CD4-positive, alpha-beta T cell treated with Interleukin-15 for 1 hour (primary cell): Measurements from ENCODE around the gene ITGA8.
"Not testable (repeated sequence)": the region's sequence is repeated elsewhere in the genome, so short reads cannot be mapped to it uniquely, and the experiment has no call there.

Source experiments
- DNase-seq: peaks from one replicate; pipeline ENCODE4 v3.0.0-alpha.2; 2020

The ITGA8 gene

DNA sequence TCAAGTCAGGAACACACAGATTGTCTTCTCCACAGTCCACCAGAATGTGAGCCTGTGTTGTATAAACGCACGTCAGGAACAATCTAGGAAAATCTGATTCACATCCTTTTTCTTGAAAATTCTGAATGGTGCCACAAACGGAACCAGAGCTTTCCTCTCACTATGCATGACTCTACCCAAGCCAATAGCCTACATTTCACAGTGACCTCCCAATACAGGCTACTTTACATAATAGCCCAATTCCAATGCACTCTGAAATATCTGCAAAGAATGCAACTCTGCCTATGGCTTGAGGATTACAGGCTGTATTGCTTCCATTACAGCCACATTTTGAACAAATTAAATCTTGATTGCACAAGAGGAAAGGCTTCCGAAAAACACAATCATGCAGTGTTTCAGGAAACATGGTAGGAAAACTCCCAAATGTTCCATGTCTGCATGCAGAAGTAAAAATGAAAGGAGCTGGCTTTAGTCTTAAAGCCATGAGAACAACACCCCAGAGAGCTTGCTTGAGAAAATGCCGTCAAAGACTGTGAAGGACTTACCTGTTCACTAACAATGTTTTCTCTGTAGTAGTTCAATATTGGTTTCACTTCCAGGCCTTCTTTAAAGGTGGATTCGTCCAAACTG, 113.9 kb downstream of the ITGA8 start:
- DNase-seq: no peak

DNA sequence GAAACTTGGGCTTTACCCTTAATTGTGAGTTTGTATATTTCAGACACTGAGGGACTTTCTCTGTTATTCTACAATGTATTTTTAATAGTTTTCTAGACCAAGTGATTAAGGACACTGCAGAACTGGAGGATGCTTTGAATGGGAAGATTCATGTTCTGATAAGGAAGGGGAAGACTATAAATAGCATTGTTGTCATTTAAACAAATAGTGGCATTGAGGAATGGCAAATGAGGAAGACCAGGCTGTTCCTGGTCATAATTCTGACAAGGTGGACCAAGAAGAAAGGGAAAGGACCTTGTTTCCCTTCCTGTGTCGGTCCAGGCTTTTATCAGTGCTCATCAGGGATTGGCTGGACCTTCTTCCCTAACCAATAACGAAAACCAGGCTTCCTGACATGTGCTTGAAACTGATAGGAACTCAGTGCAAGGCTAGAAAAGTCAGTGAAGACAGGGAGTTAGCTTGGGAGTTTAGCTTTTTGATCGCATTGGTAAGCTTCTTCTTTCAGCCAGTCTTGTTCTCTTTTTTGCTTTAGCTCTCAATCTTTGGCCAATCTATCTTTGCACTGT, 116.2 kb downstream of the ITGA8 start:
- DNase-seq: no peak

DNA sequence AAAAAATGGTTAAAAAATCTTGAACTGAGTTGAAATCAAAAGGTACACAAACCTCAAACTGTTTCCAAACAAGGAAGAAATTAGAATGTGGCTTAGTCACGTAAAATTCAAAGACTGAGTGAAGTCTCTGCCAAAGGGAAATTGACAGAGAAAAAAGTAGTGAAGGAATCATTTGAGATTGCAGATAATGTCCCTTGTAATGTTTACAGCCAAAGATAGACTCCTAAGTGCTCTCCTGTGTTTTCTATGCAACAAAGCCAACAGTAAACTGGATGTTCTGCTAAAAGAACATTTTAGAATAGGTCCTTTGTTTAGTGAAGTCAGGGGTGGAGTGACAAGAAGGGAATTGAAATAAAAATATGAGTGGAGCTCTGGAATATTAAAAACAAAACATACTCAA, 117.9 kb downstream of the ITGA8 start:
- DNase-seq: no peak

DNA sequence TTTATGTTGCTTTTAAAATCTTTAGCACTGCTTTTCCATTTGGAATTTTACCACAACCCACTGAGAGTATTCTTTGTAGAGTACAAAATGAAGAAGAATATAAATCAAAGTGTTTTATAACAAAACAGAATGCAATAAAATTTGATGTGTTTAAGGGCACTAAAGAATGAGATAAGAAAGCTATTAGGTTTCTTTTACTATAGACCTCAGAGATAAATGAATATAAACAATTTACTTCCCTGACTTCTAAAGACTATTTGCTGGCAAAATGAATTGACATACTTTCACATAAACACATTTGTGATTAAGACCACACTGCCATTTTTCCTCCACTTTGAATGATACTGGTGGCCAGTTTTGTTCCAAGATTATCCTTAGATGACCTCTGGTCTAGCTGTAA, 124.5 kb downstream of the ITGA8 start:
- no peak for DNase-seq

DNA sequence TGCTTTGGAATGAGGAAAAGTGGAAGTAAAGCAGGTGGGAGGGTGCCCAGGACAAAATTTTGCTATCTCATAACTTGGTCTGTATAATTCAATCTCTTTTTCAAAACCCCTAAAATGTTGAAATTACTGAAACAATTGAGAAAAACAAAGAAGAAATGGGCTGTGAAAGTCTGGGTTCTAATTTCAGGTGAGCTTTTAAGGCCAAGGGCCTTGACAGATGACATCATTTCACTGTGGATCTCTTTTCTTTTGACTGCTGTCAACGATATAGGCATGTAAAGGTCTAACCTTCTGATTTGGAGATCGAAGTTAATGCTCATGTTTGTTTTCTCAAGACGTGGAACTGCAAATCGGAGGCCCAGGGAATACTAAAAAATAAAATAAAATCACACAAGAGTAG, 127.8 kb downstream of the ITGA8 start:
- DNase-seq: no peak

DNA sequence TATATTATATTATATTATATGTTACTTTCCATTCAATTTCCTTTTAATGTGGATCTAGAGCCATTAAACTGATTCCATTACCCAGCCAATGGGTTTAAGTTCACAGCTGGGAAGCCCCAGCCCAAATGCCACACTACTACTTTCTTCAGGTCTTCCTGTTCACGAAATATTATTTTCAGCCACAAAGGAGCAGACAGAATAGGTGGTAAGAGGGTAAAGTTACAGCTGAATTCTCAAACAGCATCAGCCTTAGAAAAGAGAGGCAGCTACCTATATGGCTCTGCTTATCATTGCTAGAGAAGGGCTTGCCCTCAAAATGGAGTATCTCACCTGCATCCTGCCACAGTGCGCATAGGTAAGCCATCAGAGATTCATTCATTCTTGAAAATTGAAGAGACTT, 128.3 kb downstream of the ITGA8 start:
- no peak for DNase-seq

DNA sequence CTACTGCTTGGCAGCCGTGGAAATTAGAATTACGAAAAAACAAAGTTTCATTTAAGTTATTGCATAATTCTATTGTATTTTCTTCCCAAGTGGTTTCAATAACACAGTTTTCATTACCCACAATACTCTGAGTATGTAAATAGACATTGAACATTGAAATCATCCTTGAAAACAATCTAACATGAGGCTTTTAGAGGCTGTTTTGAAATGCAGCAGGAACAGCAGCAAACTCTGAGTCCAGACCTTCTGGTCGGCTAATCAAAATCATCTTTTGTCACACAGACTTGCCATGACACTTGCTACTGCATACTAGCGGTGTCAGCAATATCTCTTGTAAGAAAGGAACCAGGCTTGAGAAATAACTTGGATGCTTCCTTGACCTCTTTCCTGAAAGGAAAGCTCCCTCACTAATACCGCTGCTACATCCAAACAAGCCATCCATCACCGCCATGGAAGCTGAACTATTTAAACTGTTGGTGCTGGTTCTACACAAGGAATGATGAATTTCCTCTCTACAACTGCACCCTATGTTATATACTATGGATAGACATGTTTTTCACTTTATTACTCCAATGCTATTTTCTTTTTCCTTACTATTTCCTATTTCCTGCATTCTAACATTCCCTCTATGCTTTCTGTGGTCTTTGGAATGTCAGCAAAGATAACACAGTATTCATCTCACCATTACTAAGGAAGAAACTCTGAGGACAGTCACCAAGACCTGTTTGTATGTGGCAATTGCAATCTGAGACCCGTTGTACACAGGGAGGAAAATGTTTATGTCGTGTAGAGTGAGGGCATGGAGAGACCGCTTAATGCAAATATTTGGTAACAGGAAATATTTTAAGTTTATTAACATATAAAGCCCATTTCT, 130.8 kb downstream of the ITGA8 start:
- no peak for DNase-seq

DNA sequence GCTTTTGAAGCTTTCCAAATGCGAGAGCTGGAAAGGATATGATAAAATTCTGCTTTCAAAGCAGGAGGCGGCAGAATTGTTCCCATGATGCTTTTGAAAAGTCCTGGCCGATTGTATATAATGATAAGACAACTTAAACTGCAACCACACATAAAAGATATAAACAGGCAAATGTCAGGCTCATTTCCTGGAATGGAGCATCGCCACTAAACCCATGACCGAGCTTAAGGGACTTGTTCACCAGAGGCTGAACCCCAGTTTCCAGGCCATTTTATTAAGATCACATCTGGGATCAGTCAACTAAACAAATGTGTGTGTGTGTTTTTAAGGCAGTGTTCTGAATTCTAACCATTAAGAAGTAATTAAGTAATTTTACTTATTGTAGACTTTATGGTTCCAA, 131.6 kb downstream of the ITGA8 start:
- no peak for DNase-seq

DNA sequence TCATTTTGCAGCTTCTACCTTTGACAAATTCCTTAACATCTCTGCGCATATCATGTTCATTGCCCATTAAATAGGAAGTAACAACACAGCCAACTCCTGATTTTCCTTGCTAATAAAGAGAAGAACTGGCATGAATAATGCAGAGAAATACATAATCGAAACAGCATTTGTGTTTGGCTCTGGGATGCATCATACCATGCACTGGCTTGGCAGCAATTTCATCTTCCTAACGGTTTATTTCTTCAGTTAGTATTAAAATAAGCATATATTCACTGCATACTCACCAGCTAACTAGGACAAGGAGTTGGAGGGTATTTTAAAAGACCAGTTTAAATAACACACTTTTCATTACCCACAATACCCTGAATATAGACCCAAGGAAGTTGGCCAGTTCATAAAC, 132.5 kb downstream of the ITGA8 start:
- DNase-seq: no peak

DNA sequence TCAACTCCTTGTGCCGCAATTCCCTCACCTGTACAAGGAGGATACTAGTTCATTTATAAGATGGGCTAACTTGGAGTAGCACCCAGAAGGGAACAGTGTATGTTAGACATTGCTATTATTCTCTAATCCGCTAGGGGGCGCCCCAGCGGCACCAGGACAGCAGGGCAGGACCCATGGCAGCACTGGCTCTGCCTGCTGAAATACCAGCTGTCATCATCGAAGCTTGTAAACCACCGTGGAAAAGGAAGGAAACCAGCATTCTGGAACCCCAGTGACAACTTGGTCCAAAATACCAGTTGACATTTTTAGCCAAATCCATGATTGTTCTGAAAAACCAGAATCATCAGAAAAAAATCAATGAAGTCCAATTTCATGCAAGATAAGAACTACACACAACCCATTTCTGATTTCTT, 134.4 kb downstream of the ITGA8 start:
- DNase-seq: no peak

DNA sequence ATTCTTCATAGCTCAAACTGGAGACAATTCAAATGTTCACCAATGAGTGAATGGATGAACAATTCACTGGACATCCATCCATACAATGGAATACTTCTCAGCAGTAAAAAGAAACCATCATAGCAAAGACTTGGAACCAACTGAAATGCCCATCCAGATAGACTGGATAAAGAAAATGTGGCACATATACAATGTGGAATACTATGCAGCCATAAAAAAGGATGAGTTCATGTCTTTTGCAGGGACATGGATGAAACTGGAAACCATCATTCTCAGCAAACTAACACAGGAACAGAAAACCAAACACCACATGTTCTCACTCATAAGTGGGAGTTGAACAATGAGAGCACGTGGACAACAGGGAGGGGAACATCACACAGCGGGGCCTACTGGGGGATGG, 136.8 kb downstream of the ITGA8 start:
- DNase-seq: not testable (repeated sequence)

DNA sequence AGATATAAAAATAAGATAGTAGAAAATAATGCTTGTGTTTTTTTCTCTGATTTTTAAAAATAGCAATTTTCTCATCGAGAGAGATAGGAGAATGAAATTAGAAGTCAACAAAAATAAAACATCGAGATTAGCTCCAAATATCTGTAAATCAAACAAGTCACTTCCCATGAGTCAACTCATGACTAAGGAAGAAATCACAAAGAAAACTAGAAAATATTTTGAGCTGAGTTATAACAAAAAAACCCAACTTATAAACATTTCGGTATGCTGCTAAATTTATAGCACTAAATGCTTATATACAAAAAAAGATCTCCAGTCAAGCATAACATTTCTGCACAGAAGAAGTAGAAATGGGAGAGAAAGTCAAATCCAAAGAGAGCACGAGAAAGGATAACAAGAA, 140.1 kb downstream of the ITGA8 start:
- DNase-seq: no peak

DNA sequence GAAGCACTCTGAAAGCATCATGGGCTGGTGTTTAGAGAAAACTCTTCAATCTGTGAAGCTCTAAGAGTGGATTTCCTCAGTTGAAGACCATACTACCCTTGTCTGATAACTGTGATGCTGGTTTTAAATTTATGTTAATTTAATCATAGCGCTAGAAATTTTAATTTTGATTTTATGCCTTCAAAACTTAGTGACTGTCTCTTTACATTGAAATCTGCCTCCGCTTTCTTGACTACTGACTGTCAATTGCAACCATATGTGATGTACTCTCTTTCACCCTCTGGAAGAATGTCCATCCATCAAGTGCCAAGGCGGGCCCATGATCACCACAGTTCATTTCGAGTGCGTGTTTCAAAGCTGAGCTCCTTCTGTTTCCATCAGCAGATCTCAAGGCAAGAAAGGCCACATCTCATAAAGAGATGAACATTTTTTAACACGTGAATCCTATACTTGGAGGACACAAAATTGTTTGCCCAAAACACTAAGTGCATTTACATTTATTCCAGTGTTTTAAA, 147.1 kb downstream of the ITGA8 start:
- no peak for DNase-seq

DNA sequence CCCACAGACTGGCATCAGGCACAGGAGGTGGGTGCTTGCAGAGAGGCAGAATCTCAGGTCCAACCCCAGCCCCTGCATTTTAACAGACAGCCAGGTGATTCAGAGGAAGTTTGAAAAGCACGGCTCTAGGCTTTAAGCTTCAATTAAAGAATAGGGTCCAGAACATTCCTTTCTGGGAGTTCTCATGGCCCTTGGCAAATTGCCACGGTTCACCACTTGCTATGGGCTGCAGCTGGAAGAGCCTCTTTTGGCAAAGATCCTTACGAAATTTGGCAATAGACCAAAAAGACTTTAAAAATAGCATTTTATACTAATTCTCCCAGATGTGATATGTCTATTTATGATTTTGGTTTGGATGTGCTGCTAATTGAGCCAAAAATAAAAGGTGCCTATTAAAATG, 148.1 kb downstream of the ITGA8 start:
- no peak for DNase-seq

DNA sequence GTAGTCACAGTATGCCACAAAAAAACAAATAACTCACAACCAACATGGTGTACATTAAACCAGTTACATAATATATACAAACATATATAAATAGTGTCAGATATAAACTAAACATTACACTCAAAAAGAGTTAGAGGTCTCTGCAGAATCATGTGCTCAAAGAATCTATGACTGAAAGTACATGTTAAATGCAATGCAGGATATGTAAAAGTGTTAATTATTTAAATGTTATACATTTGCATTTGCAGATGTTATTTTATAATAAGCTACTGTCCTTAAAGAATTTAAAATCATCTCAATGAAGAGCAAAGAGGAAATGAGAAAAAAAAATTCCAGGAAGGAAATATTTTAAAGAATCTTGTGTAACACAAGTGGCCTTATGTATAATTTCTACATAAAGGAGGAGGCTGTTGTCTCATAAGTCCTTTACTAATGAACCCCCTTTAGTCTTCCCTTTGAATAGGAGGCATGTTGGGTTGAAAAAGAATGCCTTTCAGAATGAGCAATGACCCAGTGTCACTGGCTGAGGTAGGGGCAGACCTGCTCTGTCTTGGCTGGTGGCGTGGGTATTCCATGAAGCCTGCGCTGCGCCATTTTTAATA, 148.9 kb downstream of the ITGA8 start:
- DNase-seq: no peak

DNA sequence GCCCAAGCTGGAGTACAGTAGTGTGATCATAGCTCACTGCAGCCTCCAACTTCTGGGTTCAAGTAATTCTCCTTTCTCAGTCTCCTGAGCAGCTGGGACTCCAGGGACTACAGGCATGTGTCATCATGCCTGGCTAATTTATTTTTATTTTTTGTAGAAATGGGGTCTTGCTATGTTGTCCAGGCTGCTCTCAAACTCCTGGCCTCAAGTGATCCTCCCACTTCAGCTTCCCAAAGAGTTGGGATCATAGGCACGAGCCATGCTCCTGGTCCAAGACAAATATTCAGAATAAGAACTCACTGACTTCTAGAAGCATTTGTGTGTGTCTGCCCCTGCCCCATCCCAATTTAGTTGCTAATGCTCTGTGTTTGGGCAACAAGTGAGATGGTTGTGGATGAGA, 151.8 kb downstream of the ITGA8 start:
- no peak for DNase-seq

DNA sequence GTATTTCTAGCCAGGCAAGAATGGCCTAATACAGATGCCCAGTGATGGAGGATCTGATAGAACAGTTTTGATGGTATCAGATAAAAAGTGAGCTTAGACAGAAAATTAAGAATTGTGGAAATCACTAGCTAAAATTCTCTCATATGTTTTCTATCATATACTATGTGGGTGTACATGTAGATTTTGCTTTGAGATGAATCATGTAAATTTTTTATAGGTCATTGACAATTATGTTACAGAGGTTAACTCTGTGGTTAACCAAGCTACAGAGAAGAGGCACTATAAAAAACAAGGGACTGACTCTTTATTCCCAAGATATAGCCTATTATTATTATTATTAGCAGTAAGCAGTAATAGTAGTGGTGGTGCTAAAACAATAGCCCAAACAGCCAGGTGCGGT, 156.5 kb downstream of the ITGA8 start:
- DNase-seq: no peak

DNA sequence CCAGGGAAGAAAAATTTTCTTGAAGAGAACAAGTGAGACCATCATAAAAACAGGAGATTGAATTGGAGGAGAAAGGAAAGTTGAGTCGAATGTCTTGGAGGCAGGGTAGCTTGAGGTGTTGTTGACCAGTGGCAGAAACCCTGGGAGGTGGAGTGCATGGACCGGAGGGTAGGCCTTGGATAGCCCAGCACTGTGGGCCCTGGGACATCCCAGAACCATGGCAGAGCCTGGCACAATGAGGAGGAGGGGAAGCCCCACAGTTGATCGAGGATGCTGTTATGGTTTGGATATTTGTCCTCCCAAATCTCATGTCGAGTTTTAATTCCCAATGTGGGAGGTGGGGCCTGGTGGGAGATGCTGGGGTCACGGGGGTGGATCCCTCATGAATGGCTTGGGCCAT, 157.1 kb downstream of the ITGA8 start:
- no peak for DNase-seq

DNA sequence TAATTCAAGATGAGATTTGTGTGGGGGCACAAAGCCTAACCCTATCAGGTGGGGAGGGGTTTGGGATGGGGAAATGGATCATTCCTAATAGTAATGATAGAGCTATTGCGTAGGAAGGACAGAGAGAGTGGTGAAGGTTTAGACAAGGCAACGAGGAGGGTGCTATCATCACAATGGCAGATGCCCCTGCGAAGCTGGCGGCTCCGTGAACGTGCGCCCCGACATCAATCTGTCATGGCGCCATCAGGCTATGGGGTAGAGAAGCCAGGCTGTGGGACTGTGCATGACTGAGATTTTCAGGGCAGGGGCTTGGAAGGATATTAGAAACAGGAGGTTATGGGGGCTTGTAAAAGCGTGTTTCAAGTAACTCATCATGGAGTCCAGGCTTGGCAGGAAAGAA, 157.6 kb downstream of the ITGA8 start:
- no peak for DNase-seq

DNA sequence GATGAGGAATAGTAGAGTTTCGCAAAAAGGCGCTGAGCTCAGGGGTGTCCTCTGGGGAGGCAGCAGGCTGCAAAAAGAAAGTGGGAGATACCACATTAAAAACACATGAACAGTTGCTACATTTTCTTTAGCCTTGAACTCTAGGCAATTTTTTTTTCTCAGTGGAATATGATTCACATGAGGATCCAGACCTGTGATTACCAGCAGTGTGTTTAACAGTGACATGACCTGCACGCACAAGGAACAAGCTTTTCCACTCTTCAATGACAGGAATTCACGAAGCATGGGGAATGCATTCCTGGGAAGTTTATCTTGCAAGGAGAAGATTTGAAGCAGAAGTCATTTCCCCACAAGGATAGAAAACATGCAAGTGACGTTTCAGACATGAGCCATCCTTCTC, 161.6 kb downstream of the ITGA8 start:
- DNase-seq: no peak

DNA sequence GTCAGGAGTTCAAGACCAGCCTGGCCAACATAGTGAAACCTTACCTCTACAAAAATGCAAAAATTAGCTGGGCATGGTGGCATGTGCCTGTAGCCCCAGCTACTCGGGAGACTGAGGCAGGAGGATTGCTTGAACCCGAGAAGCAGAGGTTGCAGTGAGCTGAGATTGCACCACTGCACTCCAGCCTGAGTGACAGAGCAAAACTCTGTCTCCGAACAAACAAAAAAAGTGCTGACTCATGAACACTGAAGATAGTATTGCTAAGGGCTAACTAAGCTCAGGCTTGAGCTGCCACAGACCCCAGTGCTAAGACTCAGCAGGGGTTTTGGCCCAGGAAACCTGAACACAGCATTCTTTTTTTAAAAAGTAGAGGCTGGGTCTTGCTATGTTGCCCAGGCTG, 162.6 kb downstream of the ITGA8 start:
- not testable (repeated sequence) for DNase-seq

DNA sequence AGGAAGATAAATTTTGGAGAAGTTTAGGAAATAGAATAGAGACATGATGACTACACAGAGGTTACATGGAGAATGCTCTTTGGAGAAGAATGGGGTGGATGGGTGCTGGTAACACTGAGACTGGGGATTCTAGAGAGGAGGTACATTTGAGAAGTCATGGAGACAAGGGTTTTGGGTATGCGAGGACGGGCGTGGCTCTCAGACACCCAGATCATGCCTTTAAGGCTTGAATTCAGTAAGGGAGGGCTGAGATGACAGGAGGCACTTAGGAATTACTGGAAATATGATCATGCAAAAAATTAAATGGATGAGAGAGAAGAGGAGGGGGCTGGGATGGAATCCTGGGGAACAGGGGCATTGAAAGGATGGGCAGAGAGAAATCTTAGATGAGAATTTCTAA, 168.8 kb downstream of the ITGA8 start:
- DNase-seq: no peak

DNA sequence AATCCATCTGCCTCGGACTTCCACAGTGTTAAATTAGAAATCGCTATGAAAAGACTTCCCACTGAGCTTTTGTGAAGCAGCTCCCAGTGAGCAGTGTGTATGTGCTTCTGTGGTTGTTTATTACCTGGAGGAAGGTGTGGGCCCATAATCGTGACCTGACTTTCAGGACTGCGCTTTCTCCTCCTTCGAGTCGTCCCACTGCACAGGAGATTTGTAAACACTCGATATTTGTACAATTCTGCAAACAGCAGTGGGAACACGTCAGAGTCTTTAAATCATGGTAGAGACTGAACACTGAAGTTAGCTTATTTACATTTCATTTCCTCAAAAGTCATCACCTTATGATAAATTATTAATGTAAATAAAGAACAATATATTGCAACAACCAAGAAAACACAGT, 171.4 kb downstream of the ITGA8 start:
- no peak for DNase-seq

DNA sequence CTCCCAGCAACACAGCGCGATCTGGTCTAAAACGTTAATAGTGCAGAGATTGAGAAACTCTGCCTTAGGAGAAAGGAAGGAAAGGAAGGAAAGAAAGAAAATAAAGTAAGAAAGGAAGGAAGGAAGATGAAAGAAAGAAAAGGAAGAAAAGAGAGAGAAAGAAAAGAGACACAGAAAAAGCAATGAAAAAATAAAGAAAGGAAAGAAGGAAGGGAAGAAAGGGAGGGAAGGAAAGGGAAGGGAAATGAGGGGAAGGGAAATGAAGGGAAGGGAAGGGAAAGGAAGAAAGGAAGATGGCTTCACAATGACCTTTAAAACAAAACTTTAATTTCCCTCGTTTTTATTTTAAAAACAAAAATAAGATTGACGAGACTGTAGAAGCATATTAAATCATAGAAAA, 173.1 kb downstream of the ITGA8 start:
- no peak for DNase-seq
